ENCODE data around the gene NLRP11. TPM values are rescaled to one million over a fixed set of nuclear protein-coding genes. Genes with fewer than 3 reads are reported as not detected.

Gene NLRP11
- total and polyA plus RNA-seq, 9 donors = 0.08 to 0.62 (median 0.42) TPM; not detected in 1

DNA sequence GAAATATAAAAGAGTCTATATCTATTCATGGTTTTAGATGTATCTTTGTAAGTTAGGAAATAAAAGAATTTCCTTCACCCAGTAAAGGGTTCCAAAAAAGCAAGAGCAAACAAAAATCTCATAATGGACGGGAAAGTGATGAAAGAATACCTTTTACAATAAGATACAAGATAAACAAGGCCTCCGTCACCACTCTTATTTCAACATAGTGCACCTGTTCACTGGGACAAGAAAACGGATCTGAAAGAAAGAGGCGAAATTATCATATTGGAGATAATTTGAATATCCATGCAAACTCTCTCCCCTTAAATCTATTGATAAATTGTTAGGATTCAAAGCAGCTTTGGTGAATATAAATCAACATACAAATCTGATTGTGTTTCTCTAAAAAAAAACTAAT, 877 bp upstream of the NLRP11 start:
- Histone ChIP-seq H3K4me3 (no peak overlapping the region), H3K9me3 (peaks cover 0 to 6% of the 10 kb centered on the region in 2 donors), H3K27ac (no peak overlapping the region), H3K27me3 (no peaks in the 10 kb centered on the region), H3K4me1 (ENCODE audit: insufficient read depth) (no peaks in the 10 kb centered on the region), H3K36me3 (no peaks in the 10 kb centered on the region)
- no peak for DNase-seq
- whole genome bisulfite sequencing, 3 donors = 71 to 75% (median 71%) methylated on average over 4 of the region's 4 CpGs
- TF ChIP-seq POLR2A (IDR thresholded peaks at IDR 0.05) (no peak), EP300 (IDR thresholded peaks at IDR 0.05) (no peak)
- TF ChIP-seq, protein P1, sequence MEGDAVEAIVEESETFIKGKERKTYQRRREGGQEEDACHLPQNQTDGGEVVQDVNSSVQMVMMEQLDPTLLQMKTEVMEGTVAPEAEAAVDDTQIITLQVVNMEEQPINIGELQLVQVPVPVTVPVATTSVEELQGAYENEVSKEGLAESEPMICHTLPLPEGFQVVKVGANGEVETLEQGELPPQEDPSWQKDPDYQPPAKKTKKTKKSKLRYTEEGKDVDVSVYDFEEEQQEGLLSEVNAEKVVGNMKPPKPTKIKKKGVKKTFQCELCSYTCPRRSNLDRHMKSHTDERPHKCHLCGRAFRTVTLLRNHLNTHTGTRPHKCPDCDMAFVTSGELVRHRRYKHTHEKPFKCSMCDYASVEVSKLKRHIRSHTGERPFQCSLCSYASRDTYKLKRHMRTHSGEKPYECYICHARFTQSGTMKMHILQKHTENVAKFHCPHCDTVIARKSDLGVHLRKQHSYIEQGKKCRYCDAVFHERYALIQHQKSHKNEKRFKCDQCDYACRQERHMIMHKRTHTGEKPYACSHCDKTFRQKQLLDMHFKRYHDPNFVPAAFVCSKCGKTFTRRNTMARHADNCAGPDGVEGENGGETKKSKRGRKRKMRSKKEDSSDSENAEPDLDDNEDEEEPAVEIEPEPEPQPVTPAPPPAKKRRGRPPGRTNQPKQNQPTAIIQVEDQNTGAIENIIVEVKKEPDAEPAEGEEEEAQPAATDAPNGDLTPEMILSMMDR (IDR thresholded peaks at IDR 0.05) = no peak
- intact Hi-C loops (cut with DNase I) = no loop called here

DNA sequence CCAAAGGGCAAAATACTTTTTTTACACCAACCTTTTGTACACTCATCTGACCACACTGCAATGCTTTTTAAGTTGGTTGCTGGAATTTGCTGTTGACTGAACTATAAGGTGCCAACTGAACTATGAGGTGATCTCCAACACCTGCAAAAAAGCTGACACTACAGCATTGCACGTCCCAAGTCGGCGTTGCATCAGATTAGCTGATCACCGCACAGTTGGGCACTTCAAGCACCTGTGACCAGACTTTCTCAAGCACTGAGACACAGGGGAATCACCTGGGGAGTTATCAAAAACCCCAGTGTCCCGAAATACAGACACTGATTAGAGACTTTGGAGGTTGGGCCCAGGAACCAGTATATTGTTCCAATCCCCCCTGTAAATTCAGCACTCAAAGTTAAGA, 1.1 kb downstream of the NLRP11 start:
- 77 to 86% (median 77%) methylated on average over 5 of the region's 5 CpGs for WGBS, 3 donors
- Histone ChIP-seq H3K4me1 (ENCODE audit: insufficient read depth) (no peaks in the 10 kb centered on the region), H3K27me3 (no peaks in the 10 kb centered on the region), H3K9me3 (no peaks in the 10 kb centered on the region), H3K4me3 (no peak overlapping the region), H3K27ac (no peak overlapping the region), H3K36me3 (no peaks in the 10 kb centered on the region)
- no peak for DNase-seq
- TF ChIP-seq, protein P1 (IDR thresholded peaks at IDR 0.05) = no peak
- TF ChIP-seq POLR2A (IDR thresholded peaks at IDR 0.05) (no peak), EP300 (IDR thresholded peaks at IDR 0.05) (no peak)
- intact Hi-C loops (cut with DNase I) = no loop called here

DNA sequence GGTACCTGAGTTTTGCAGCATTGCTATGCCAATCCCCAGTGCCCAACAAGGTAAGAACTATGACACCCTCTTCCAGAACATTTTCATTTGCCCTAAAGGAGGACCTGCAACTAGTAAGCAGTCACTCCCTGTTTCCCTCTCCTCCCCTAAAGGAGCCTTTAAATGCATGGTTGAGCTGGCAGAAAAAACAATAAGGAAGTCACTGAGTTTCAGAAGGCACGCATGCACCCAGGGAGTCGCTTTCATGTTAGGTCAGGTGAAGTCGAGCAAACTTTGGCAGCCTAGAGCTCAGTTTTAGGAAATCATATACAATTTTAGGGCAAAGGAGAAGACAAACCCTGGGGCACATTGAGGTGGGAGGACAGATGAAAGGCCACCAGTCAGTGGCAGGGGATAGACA, 11.8 kb downstream of the NLRP11 start:
- H3K36me3 ChIP-seq = no peaks in the 10 kb centered on the region
- H3K27me3 ChIP-seq = no peaks in the 10 kb centered on the region
- no peaks in the 10 kb centered on the region for H3K9me3 ChIP-seq
- H3K27ac ChIP-seq = no peak overlapping the region
- TF ChIP-seq, protein P1 (IDR thresholded peaks at IDR 0.05) = no peak
- TF ChIP-seq EP300 (IDR thresholded peaks at IDR 0.05) (no peak), POLR2A (IDR thresholded peaks at IDR 0.05) (no peak)
- 78 to 86% (median 83%) methylated on average over 3 of the region's 3 CpGs for WGBS, 3 donors
- intact Hi-C loops (cut with DNase I) = no loop called here
- H3K4me1 ChIP-seq (ENCODE audit: insufficient read depth) = no peaks in the 10 kb centered on the region
- no peak for DNase-seq
- no peak overlapping the region for H3K4me3 ChIP-seq

DNA sequence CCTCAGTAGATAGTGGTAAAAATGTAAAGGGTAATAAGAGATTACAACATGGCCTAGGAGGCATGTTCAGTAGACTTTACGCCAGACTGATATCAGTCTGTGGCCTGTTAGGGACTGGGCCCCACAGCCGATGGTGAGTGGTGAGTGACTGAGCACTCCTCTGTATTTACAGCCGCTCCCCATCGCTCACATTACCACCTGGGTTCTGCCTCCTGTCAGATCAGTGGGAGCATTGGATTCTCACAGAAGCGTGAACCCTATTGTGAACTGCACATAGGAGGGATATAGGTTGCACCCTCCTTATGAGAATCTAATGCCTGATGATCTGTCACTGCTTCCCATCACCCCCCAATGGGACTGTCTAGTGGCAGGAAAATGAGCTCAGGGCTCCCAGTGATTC, 17.9 kb downstream of the NLRP11 start:
- intact Hi-C loops (cut with DNase I) = no loop called here

More for the DNA sequence above, 17.9 kb downstream of the NLRP11 start:
- no peaks in the 10 kb centered on the region for H3K36me3 ChIP-seq
- no peak overlapping the region for H3K4me3 ChIP-seq
- H3K4me1 ChIP-seq (ENCODE audit: insufficient read depth) = no peaks in the 10 kb centered on the region
- H3K27ac ChIP-seq = no peak overlapping the region
- H3K27me3 ChIP-seq = no peaks in the 10 kb centered on the region
- TF ChIP-seq, protein P1 (IDR thresholded peaks at IDR 0.05) = no peak
- TF ChIP-seq POLR2A (IDR thresholded peaks at IDR 0.05) (no peak), EP300 (IDR thresholded peaks at IDR 0.05) (no peak)
- WGBS, 3 donors = 80 to 93% (median 81%) methylated on average over 5 of the region's 5 CpGs
- DNase-seq = no peak
- H3K9me3 ChIP-seq = no peaks in the 10 kb centered on the region

Measured in ovary (tissue), 9 donors.